H1 (cell line): ENCODE data around the gene SYCE3. TPM values are rescaled to one million over a fixed set of nuclear protein-coding genes. Genes with fewer than 3 reads are reported as not detected.

ENCODE experiments used
- CTCF ChIA-PET: fragments of 300-600 bp; sonication (Branson Sonifier 250); formaldehyde crosslinking; loops from one replicate; lab custom pipeline; 2021; ENCODE audit not compliant: partially characterized antibody; lab: Charles Lee
- POLR2A ChIA-PET: fragments of 300-600 bp; sonication (Branson Sonifier 250); formaldehyde crosslinking; loops from one replicate; lab custom pipeline; 2021; ENCODE audit warnings: inconsistent platforms; ENCODE audit not compliant: partially characterized antibody; lab: Charles Lee
- DNase-seq, 2 experiments: peaks; one replicate each; pipeline versions ENCODE4 v3.0.0 to v3.0.0-alpha.2; 2010 to 2022; ENCODE audit warnings: low spot score in 2 of 2, low read depth in 1 of 2, mixed read lengths in 1 of 2
- FAIRE-seq: peaks from 2 replicates; lab custom pipeline; 2011; peaks lifted over from hg19 to GRCh38; lab: Jason Lieb, UNC
- H2AFZ ChIP-seq: 2 replicates; pipeline ENCODE4 v1.8.1; 2012; ENCODE audit warnings: low read length, inconsistent platforms
- H2AK5ac ChIP-seq: 2 replicates; pipeline ENCODE4 v1.6.1; 2013; ENCODE audit warnings: low read depth, low read length
- H2BK120ac ChIP-seq: replicated peaks from 2 replicates; pipeline ENCODE3; 2013; ENCODE audit warnings: low read depth, low read length, inconsistent platforms
- H2BK12ac ChIP-seq: 2 replicates; pipeline ENCODE4 v1.6.1; 2013; ENCODE audit warnings: low read depth, low read length
- H2BK15ac ChIP-seq: 2 replicates; pipeline ENCODE4 v1.6.1; 2013; ENCODE audit warnings: low read length
- H2BK20ac ChIP-seq: 2 replicates; pipeline ENCODE4 v1.6.1; 2013; ENCODE audit warnings: low read length
- H2BK5ac ChIP-seq: 2 replicates; pipeline ENCODE4 v1.6.1; 2013; ENCODE audit warnings: low read depth, low read length
- H3K14ac ChIP-seq: 2 replicates; pipeline ENCODE4 v1.6.1; 2013; ENCODE audit warnings: inconsistent platforms; ENCODE audit not compliant: insufficient read length
- H3K18ac ChIP-seq: 2 replicates; pipeline ENCODE4 v1.6.1; 2013; ENCODE audit warnings: low read length; ENCODE audit errors: extremely low read depth
- H3K23ac ChIP-seq: 2 replicates; pipeline ENCODE4 v1.6.1; 2013; ENCODE audit warnings: inconsistent platforms; ENCODE audit not compliant: insufficient read length
- H3K23me2 ChIP-seq: 2 replicates; pipeline ENCODE4 v1.6.1; 2013; ENCODE audit warnings: low read depth, low read length
- H3K27ac ChIP-seq: 2 replicates; pipeline ENCODE4 v1.6.1; 2011; ENCODE audit warnings: low read depth, low read length, inconsistent platforms
- H3K27me3 ChIP-seq, 4 experiments: replicated peaks in 1 of 4; 1 replicate in 1 of 4; 2 replicates in 3 of 4; pipeline versions ENCODE4 v1.6.1 to v1.8.1; 2011 to 2013; ENCODE audit warnings: low read length in 3 of 4, mild to moderate bottlenecking in 3 of 4, inconsistent platforms in 2 of 4, mixed read lengths in 2 of 4, moderate library complexity in 1 of 4; ENCODE audit not compliant: control insufficient read depth in 3 of 4, insufficient read depth in 3 of 4; ENCODE audit errors: extremely low read depth in 1 of 4
- H3K36me3 ChIP-seq, 4 experiments: 2 replicates each; pipeline versions ENCODE4 v1.6.1 to v1.8.1; 2011 to 2013; ENCODE audit warnings: mild to moderate bottlenecking in 4 of 4, low read length in 3 of 4, moderate library complexity in 2 of 4, control low read depth in 1 of 4, inconsistent platforms in 1 of 4; ENCODE audit not compliant: insufficient read depth in 4 of 4, control insufficient read depth in 2 of 4
- H3K4ac ChIP-seq: replicated peaks from 2 replicates; pipeline ENCODE3; 2013; ENCODE audit warnings: low read length, low read depth, mixed read lengths, inconsistent platforms; ENCODE audit not compliant: insufficient read length
- H3K4me1 ChIP-seq, 4 experiments: replicated peaks in 1 of 4; 1 replicate in 1 of 4; 2 replicates in 3 of 4; pipeline versions ENCODE4 v1.6.1 to v1.8.1; 2011 to 2013; ENCODE audit warnings: low read length in 3 of 4, inconsistent platforms in 2 of 4, mixed read lengths in 1 of 4; ENCODE audit not compliant: insufficient read depth in 4 of 4, control insufficient read depth in 3 of 4
- H3K4me2 ChIP-seq, 2 experiments: 2 replicates each; pipeline versions ENCODE4 v1.6.1 to v1.8.1; 2011 to 2013; ENCODE audit warnings: low read depth in 2 of 2, low read length in 2 of 2, control low read depth in 1 of 2, inconsistent platforms in 1 of 2, mild to moderate bottlenecking in 1 of 2; ENCODE audit not compliant: insufficient read depth in 1 of 2
- H3K4me3 ChIP-seq, 4 experiments: fragments of 200-600, 300-600 bp in 1 of 4; sonication (generic), shearing (Covaris generic), sonication (Bioruptor Twin) in 1 of 4; 2 replicates each; pipeline versions ENCODE4 v1.5.1 to v1.8.1; 2011 to 2016; ENCODE audit warnings: low read length in 4 of 4, low read depth in 3 of 4, control low read depth in 2 of 4, inconsistent platforms in 2 of 4, mild to moderate bottlenecking in 2 of 4, mixed read lengths in 1 of 4, moderate library complexity in 1 of 4; ENCODE audit not compliant: insufficient read depth in 2 of 4; ENCODE audit errors: extremely low read depth in 1 of 4
- H3K56ac ChIP-seq: replicated peaks from 2 replicates; pipeline ENCODE3; 2013; ENCODE audit warnings: low read depth, mild to moderate bottlenecking, mixed read lengths, low read length, inconsistent platforms; ENCODE audit not compliant: insufficient read length
- H3K79me1 ChIP-seq: 2 replicates; pipeline ENCODE4 v1.6.1; 2013; ENCODE audit warnings: low read depth, low read length, control low read depth
- H3K79me2 ChIP-seq, 2 experiments: 2 replicates each; pipeline versions ENCODE4 v1.6.1 to v1.8.1; 2012 to 2013; ENCODE audit warnings: low read length in 2 of 2, mild to moderate bottlenecking in 2 of 2, inconsistent platforms in 1 of 2; ENCODE audit not compliant: insufficient read depth in 2 of 2, control insufficient read depth in 1 of 2
- H3K9ac ChIP-seq, 4 experiments: replicated peaks in 1 of 4; 1 replicate in 1 of 4; 2 replicates in 3 of 4; pipeline versions ENCODE4 v1.6.1 to v1.8.1; 2011 to 2013; ENCODE audit warnings: low read depth in 3 of 4, low read length in 3 of 4, control low read depth in 2 of 4, mild to moderate bottlenecking in 2 of 4, moderate library complexity in 2 of 4, inconsistent platforms in 1 of 4; ENCODE audit errors: extremely low read depth in 1 of 4
- H3K9me3 ChIP-seq, 2 experiments: 2 replicates each; pipeline versions ENCODE4 v1.6.1 to v1.8.1; 2012 to 2013; ENCODE audit warnings: mild to moderate bottlenecking in 2 of 2, moderate library complexity in 2 of 2, control low read depth in 1 of 2, inconsistent platforms in 1 of 2, low read depth in 1 of 2, low read length in 1 of 2, mixed read lengths in 1 of 2; ENCODE audit not compliant: insufficient read depth in 2 of 2
- H4K20me1 ChIP-seq, 2 experiments: replicated peaks in 1 of 2; 2 replicates each; pipeline versions ENCODE3 to v1.8.1; 2011 to 2013; ENCODE audit warnings: inconsistent platforms in 2 of 2, low read length in 2 of 2, mild to moderate bottlenecking in 1 of 2; ENCODE audit not compliant: insufficient read depth in 2 of 2, control insufficient read depth in 1 of 2
- H4K5ac ChIP-seq: 2 replicates; pipeline ENCODE4 v1.6.1; 2013; ENCODE audit warnings: low read length, low read depth, mixed read lengths, inconsistent platforms; ENCODE audit not compliant: insufficient read length
- H4K8ac ChIP-seq: 2 replicates; pipeline ENCODE4 v1.8.0; 2013; ENCODE audit warnings: mild to moderate bottlenecking, moderate library complexity, low read length, inconsistent platforms; ENCODE audit not compliant: insufficient read depth; ENCODE audit errors: extremely low read depth
- H4K91ac ChIP-seq: replicated peaks from 2 replicates; pipeline ENCODE3; 2013; ENCODE audit warnings: low read length, mixed read lengths, inconsistent platforms; ENCODE audit not compliant: insufficient read length
- FOSL1 ChIP-seq: IDR thresholded peaks from 2 replicates; pipeline ENCODE4 v1.6.1; 2011; ENCODE audit warnings: mild to moderate bottlenecking, low read depth, low read length, moderate library complexity; ENCODE audit not compliant: insufficient read depth
- WGBS, 2 experiments: shearing (Covaris generic) in 1 of 2; methylation state at CpG; one replicate each; pipeline versions ENCODE4 v1.1.6 to v1.1.7; 2013 to 2015; ENCODE audit warnings: low lambda C conversion rate in 2 of 2, mixed read lengths in 2 of 2, inconsistent platforms in 1 of 2, low coverage in 1 of 2, missing lambda C conversion rate in 1 of 2; ENCODE audit not compliant: insufficient replicate concordance in 2 of 2, insufficient coverage in 1 of 2, insufficient read length in 1 of 2; ENCODE audit errors: extremely low coverage in 1 of 2, missing lambda C conversion rate in 1 of 2; 5-methylcytosine and 5-hydroxymethylcytosine counted together
- polyA plus RNA-seq, 7 experiments: library from polyadenylated mRNA; depleted of rRNA in 3 of 7; stranded (reverse) in 5 of 7; unstranded in 2 of 7; fragments of >200 nt in 5 of 7; fragments of 200-250 nt in 2 of 7; gene quantifications; 1 replicate in 5 of 7; 2 replicates in 1 of 7; 4 replicates in 1 of 7; pipeline versions ENCODE4 v1.2.1 to v1.2.3, GENCODE V29; 2011 to 2013; ENCODE audit warnings: missing spikeins in 2 of 7, mixed read lengths in 2 of 7
- total RNA-seq: library from RNA; stranded (reverse); fragmentation: NEBNext Ultra II Directional; extraction: Animal tissue kit (Norgen Biotek cat#: 25700); gene quantifications from 2 replicates; pipeline ENCODE4 v1.2.1, GENCODE V29; 2021

Gene SYCE3
- total and polyA plus RNA-seq, 2 of the 8 experiments (the other 6 are each of a cell fraction or from before 2014, with no cell fraction given) = 1.9 TPM; not detected in 1

GRCh38 chr22:50577987-50578775 lies 15.5 kb upstream of the SYCE3 start, which contains the start of gene CPT1B:
TSS of gene CPT1B (minus strand) at chr22:50578427. CDS start at chr22:50577915, 512 bp downstream.
- Histone ChIP-seq H3K23me2 (peaks cover 4% of the 10 kb centered on the region; the same call in 1 of the 2 replicates), H2BK5ac (no peak within 1 kb of the TSS), H2AFZ (no peak within 1 kb of the TSS), H2BK15ac (no peak within 1 kb of the TSS), H3K9ac (no peak within 1 kb of the TSS), H4K91ac (no peak within 1 kb of the TSS), H2BK20ac (no peak within 1 kb of the TSS), H3K79me2 (peaks cover 0 to 7% of the 10 kb centered on the region in 2 experiments; a peak in 1 of 4 replicates), H3K4ac (no peak within 1 kb of the TSS), H2AK5ac (no peak within 1 kb of the TSS), H3K36me3 (peaks cover 1 to 13% (median 8%) of the 10 kb centered on the region in 4 experiments; a peak in 7 of 8 replicates), H3K18ac (no peak within 1 kb of the TSS), H3K14ac (no peak within 1 kb of the TSS), H3K9me3 (no peaks in the 10 kb centered on the region), H3K4me3 (no peak within 1 kb of the TSS), H3K4me1 (peaks cover 0 to 4% (median 3%) of the 10 kb centered on the region in 4 experiments; a peak in 3 of 7 replicates), H3K56ac (no peak within 1 kb of the TSS), H3K23ac (no peak within 1 kb of the TSS), H3K27me3 (no peaks in the 10 kb centered on the region), H3K79me1 (peaks cover 7% of the 10 kb centered on the region; the same call in 1 of the 2 replicates), H4K8ac (peak within 1 kb of the TSS; percentile 80), H2BK12ac (no peak within 1 kb of the TSS), H4K20me1 (peaks cover 4 to 7% of the 10 kb centered on the region in 2 experiments), H4K5ac (no peak within 1 kb of the TSS), H3K4me2 (no peak within 1 kb of the TSS), H2BK120ac (no peak within 1 kb of the TSS), H3K27ac (no peak within 1 kb of the TSS)
- 75% methylated on average over 17 of the region's 63 CpGs; no CpG with 5 or more reads in 1 of the 2 experiments for WGBS, 2 experiments
- FAIRE-seq (no peak), DNase-seq (no peak)
- POLR2A ChIA-PET = interaction anchor here (0.8 to 5.4 kb wide), 7 partner anchors 9 to 85 kb away, joined by 3 to 37 read pairs (median 4); partner anchors contain the start of gene SYCE3
- CTCF ChIA-PET = interaction anchor here (0.8 to 8.1 kb wide), 11 partner anchors 9 to 122 kb away, joined by 3 to 84 read pairs (median 9); partner anchors contain the start of gene SYCE3
- TF ChIP-seq FOSL1 = no peak
